GM12865 (cell line): ENCODE data around the gene RPL26.
"Not testable (repeated sequence)": the region's sequence is repeated elsewhere in the genome, so short reads cannot be mapped to it uniquely, and the experiment has no call there.

Experiments used
- DNase-seq: peaks from one replicate; pipeline ENCODE4 v3.0.0; 2010; ENCODE audit warnings: low read depth
- H3K4me3 ChIP-seq: 2 replicates; pipeline ENCODE4 v1.5.1; 2011; ENCODE audit warnings: mild to moderate bottlenecking, low read depth, low read length, control low read depth
- CTCF ChIP-seq: IDR thresholded peaks from 2 replicates; pipeline ENCODE4 v1.5.1; 2011; ENCODE audit warnings: low read length, control low read depth, low read depth, inconsistent platforms; ENCODE audit not compliant: insufficient read depth; ENCODE audit errors: missing control alignments

The RPL26 gene

GRCh38 chr17:8357910-8358309 is 25.1 kb downstream of the RPL26 start:
- no peak overlapping the region for H3K4me3 ChIP-seq
- no peak for DNase-seq
- TF ChIP-seq CTCF, result no peak

DNA sequence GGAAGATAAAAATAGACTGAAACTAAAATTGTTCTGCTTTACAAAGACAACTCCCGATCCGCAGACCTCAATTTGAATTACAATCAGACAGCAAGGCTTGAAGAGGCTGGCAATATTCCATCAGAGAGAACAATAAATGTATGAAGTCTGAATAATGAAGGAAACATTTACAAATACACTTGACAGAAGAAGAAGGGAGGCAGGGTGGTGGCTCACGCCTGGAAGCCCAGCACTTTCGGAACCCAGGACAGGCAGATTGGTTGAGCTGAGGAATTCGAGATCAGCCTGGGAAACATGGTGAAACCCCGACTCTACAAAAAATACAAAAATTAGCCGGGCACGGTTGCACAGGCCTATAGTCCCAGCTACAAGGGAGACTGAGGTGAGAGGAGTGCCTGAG is 28.8 kb downstream of the RPL26 start:
- TF ChIP-seq CTCF, result no peak
- H3K4me3 ChIP-seq, result no peak overlapping the region
- DNase-seq, result no peak

DNA sequence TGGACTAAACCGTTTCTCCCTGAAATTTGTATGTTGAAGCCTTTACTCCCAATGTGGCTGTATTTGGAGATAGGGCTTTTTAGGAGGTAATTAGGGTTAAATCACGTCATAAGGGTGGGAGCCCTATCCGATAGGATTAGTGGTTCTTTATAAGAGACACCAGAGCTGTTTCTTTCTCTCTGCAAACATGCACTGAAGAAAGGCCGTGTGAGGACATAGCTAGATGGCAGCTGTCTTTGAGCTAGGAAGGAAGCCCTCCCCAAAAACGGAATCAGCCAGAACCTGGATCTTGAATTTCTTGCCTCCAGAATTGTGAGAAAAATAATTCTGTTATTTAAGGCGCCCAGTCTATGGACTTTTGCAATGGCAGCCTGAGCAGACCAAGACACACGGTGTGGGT is 29.3 kb downstream of the RPL26 start:
- no peak for TF ChIP-seq CTCF
- no peak for DNase-seq

GRCh38 chr17:8350339-8350738 is 32.7 kb downstream of the RPL26 start:
- no peak for TF ChIP-seq CTCF
- H3K4me3 ChIP-seq, result no peak overlapping the region
- DNase-seq, result no peak

More for the DNA sequence above, 29.3 kb downstream of the RPL26 start:
- no peak overlapping the region for H3K4me3 ChIP-seq

GRCh38 chr17:8347001-8347400 is 36.0 kb downstream of the RPL26 start:
- H3K4me3 ChIP-seq, result not testable (repeated sequence)

GRCh38 chr17:8345951-8346665 is 36.9 kb downstream of the RPL26 start:
- no peak overlapping the region for H3K4me3 ChIP-seq
- DNase-seq, result no peak
- TF ChIP-seq CTCF, result no peak

More at GRCh38 chr17:8347001-8347400, 36.0 kb downstream of the RPL26 start:
- DNase-seq, result not testable (repeated sequence)

DNA sequence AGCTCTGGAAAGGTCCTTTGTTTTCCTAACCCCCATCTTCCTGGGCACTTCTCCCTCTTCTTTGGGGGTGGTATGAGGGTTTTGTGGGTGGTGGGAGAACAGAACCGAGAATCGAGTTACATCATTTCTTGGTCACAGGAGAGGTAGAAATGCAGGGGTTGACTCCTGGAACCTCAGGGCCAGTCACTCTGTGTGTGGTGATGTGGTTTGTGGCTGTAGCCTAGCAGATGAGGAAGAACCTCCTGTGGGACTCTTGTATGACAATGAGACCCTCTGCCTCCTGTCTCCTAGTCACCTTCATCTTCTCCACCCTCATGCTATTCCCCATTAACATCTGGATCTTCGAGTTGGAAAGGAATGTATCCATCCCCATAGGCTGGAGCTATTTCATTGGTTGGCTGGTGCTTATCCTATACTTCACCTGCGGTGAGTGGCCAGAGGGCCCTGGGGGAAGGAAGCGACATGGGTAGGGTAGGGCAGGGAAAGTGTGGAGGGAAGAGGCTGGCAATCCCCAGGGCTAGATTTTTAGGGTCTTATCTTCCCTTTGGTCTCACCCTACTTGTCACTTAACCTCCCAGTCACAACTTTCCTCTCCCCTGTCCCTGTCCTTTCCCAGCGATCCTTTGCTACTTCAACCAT is 37.8 kb downstream of the RPL26 start:
- H3K4me3 ChIP-seq, result no peak overlapping the region
- DNase-seq, result no peak
- TF ChIP-seq CTCF, result no peak
